Activated naive CD8-positive, alpha-beta T cell treated with anti-CD3 and anti-CD28 coated beads, Interleukin-2, amount 50 U/mL, for 24 hours (primary cell): Measurements from ENCODE around the gene MAVS.
"Not testable (repeated sequence)": the region's sequence is repeated elsewhere in the genome, so short reads cannot be mapped to it uniquely, and the experiment has no call there.

Experiments
- ATAC-seq: fragments of 150-1000 bp; cut with Tn5 transposase; one replicate; pipeline ENCODE4 v1.10.0; 2021
- DNase-seq: peaks from one replicate; pipeline ENCODE4 v3.0.0; 2021
- H3K27ac Mint-ChIP-seq: one replicate; pipeline ENCODE4 v1.8.0; 2021; ENCODE audit warnings: mild to moderate bottlenecking, mixed read lengths
- H3K27me3 Mint-ChIP-seq: one replicate; pipeline ENCODE4 v1.8.0; 2021; ENCODE audit warnings: mixed read lengths
- H3K36me3 Mint-ChIP-seq: one replicate; pipeline ENCODE4 v1.8.0; 2021; ENCODE audit warnings: low read depth, mixed read lengths
- H3K4me1 Mint-ChIP-seq: one replicate; pipeline ENCODE4 v1.8.0; 2021; ENCODE audit warnings: mixed read lengths
- H3K4me3 Mint-ChIP-seq: one replicate; pipeline ENCODE4 v1.8.0; 2021; ENCODE audit warnings: mild to moderate bottlenecking, moderate library complexity, mixed read lengths
- H3K9me3 Mint-ChIP-seq: one replicate; pipeline ENCODE4 v1.8.0; 2021; ENCODE audit warnings: mixed read lengths

The MAVS gene

DNA sequence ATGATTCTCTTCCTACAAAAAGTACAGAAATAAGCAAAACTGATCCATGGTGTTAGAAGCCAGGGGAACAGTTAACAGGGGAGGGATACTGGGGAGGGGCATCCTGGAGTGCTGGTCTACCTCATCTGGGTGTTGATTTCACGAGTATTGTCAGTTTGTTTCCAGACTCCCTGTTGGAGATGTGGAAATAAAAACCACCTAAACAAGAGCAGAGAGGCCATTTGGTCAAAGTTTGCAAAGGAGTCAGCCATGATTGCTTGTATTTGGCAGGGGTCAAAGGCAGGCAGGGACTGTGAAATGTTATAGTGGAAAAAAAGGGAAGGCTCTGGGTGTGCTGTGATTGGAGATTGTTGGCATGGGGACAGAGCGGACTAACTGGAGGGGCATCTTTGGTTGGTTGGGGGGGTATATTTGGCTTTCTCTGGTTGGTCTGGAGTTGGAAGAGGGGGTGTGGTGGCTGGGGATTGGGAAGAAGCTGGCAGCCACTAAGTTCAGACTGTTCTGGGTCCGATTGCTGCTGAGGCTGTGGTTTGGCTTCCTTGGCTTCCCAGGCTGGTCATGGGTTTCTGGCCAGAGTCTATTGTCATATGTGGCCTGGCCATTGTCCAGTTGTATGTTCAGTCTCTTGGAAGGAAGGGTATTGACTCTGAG, 27.7 kb downstream of the MAVS start:
- ATAC-seq (no peak), DNase-seq (no peak)
- Mint-ChIP-seq H3K4me3 (no peak overlapping the region), H3K9me3 (no peaks in the 10 kb centered on the region), H3K27me3 (no peaks in the 10 kb centered on the region), H3K4me1 (peaks cover 2% of the 10 kb centered on the region), H3K27ac (peak overlapping the region; percentile 23), H3K36me3 (peaks cover 30% of the 10 kb centered on the region)

- Mint-ChIP-seq H3K36me3 (peaks cover 30% of the 10 kb centered on the region), H3K27me3 (no peaks in the 10 kb centered on the region), H3K27ac (no peak overlapping the region), H3K4me1 (peaks cover 2% of the 10 kb centered on the region), H3K9me3 (no peaks in the 10 kb centered on the region), H3K4me3 (no peak overlapping the region)
- ATAC-seq (no peak), DNase-seq (no peak)
Observed at GRCh38 chr20:3875378-3875974, 28.8 kb downstream of the MAVS start.

DNA sequence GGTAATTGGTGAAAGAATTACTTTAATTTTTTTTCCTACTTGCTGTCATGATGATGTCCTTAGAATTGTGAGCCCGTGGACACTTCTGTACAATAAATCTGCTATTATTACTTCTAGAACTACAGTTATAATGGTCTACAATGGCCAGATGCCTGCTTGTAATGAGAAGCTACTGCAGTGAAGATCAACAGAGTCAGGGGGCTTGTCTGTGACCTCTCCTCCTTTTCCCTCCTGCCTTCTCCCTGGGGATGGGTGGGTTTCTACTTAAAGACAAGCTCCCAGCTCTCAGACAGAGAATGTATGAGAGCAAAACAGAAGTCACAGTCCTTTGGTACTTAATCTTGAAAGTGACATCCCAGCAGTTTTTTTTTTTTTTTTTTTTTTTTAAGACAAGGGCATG, 29.4 kb downstream of the MAVS start:
- no peak for ATAC-seq
- peaks cover 2% of the 10 kb centered on the region for H3K4me1 Mint-ChIP-seq
- no peak overlapping the region for H3K27ac Mint-ChIP-seq
- no peak for DNase-seq
- peaks cover 25% of the 10 kb centered on the region for H3K36me3 Mint-ChIP-seq
- no peaks in the 10 kb centered on the region for H3K9me3 Mint-ChIP-seq
- no peaks in the 10 kb centered on the region for H3K27me3 Mint-ChIP-seq
- H3K4me3 Mint-ChIP-seq = no peak overlapping the region

DNA sequence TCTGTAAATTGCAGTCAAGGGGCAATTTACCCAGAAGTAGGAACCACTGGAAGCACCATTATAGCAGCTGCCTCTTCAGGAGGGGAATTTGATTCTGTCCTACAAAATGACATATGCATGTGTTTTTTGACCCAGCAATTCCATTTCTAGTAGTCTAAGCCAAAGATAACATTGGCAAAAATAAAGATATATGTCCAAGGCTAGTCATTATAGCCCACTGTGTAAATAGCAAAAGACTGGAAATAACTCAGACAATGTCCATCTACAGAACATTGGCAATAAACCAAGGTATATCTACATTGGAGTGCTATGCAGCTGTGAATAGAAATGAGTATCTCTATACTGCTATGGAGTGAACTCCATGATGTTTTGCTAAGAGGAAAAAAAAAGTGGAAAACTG, 30.0 kb downstream of the MAVS start:
- ATAC-seq (no peak), DNase-seq (no peak)
- Mint-ChIP-seq H3K36me3 (peaks cover 24% of the 10 kb centered on the region), H3K9me3 (no peaks in the 10 kb centered on the region), H3K27me3 (no peaks in the 10 kb centered on the region), H3K4me1 (peaks cover 2% of the 10 kb centered on the region), H3K4me3 (no peak overlapping the region), H3K27ac (no peak overlapping the region)

DNA sequence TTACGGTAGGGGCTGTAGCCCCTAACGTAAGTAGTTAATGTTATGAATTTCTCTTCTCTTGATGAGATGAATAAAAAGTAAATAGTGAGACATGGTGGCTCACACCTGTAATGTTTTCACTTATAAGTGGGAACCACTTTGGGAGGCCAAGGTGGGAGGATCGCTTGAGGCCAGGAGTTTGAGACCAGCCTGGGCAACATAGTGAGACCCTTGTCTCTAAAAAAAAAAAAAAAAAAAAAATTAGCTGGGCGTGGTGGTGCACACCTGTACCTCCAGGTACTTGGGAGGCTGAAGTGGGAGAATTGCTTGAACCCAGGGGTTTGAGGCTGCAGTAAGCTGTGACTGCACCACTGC, 32.3 kb downstream of the MAVS start:
- H3K27me3 Mint-ChIP-seq, H3K9me3 Mint-ChIP-seq, DNase-seq, H3K27ac Mint-ChIP-seq, H3K4me1 Mint-ChIP-seq, H3K4me3 Mint-ChIP-seq, ATAC-seq: not testable (repeated sequence)
- H3K36me3 Mint-ChIP-seq = peaks cover 11% of the 10 kb centered on the region

DNA sequence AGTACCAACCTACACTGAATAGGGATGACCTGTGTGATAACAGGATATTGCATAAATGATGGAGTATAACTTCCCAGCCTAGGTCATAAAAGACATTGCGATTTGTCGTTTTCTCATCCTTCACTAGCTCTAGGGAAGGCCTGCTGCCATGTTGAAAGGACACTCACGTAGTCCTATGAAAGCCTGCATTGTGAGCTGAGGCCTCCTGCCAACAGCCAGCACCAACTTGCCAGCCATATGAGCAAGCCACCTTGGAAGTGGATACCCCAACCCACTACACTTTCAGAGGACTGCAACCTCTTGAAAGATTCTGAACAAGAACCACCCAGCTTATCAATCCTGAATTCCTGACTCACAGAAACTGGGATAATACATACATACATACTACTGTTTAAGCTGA, 39.1 kb downstream of the MAVS start:
- peaks cover 13% of the 10 kb centered on the region for H3K36me3 Mint-ChIP-seq
- H3K4me1 Mint-ChIP-seq = peaks cover 14% of the 10 kb centered on the region
- ATAC-seq = no peak
- H3K27ac Mint-ChIP-seq = no peak overlapping the region
- H3K27me3 Mint-ChIP-seq = no peaks in the 10 kb centered on the region
- no peak overlapping the region for H3K4me3 Mint-ChIP-seq
- DNase-seq = no peak
- no peaks in the 10 kb centered on the region for H3K9me3 Mint-ChIP-seq

DNA sequence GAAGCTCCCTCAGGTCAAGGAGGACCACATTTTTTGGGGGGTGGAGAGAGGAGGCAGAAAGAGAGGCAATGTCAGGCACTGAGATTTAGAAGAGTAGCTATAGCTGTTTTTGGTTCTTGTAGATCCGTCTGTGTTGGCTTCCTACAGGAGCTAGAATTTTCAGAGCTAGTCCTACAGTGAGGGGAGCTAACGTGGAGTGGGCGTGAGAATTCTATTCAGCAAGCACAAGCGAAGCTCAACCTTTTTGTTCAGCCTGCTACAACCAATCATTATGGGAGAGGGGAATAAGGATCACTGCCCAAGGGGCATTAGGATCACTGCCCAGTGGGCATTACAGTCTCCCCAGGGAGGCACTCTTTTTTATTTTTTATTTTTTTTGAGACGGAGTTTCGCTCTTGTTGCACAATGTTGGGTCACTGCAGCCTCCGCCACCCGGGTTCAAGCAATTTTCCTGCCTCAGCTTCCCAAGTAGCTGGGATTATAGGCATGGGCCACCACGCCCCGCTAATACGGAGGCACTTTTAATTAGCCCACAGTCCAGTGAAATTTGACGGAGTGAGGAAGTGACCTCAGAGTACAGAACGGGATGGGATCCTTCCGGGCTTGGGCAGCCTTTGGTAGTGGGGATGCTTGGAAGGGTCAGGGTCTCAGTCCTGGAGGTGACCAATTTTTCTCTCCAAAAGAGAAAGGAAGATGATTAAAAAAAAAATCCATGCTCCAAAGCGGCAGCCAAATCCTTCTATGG, 41.4 kb downstream of the MAVS start:
- Mint-ChIP-seq H3K36me3 (peaks cover 33% of the 10 kb centered on the region), H3K27ac (peak overlapping the region; percentile 91), H3K4me1 (peaks cover 38% of the 10 kb centered on the region), H3K27me3 (no peaks in the 10 kb centered on the region), H3K9me3 (no peaks in the 10 kb centered on the region), H3K4me3 (peak overlapping the region; percentile 95)
- ATAC-seq (no peak), DNase-seq (no peak)

GRCh38 chr20:3888622-3889488, 42.2 kb downstream of the MAVS start, which contains the start of gene PANK2:
TSS of gene PANK2 (plus strand) at chr20:3889387.
- Mint-ChIP-seq H3K4me3 (peak within 1 kb of the TSS; percentile 100), H3K27me3 (no peaks in the 10 kb centered on the region), H3K9me3 (no peaks in the 10 kb centered on the region), H3K27ac (peak within 1 kb of the TSS; percentile 99), H3K36me3 (peaks cover 38% of the 10 kb centered on the region), H3K4me1 (peaks cover 45% of the 10 kb centered on the region)
- DNase-seq (peak; percentile 98), ATAC-seq (peak; percentile 99)

- ATAC-seq = peak; percentile 27
- peaks cover 50% of the 10 kb centered on the region for H3K4me1 Mint-ChIP-seq
- peak; percentile 67 for DNase-seq
- no peaks in the 10 kb centered on the region for H3K27me3 Mint-ChIP-seq
- peaks cover 38% of the 10 kb centered on the region for H3K36me3 Mint-ChIP-seq
- H3K9me3 Mint-ChIP-seq = no peaks in the 10 kb centered on the region
- peak overlapping the region; percentile 100 for H3K4me3 Mint-ChIP-seq
- peak overlapping the region; percentile 99 for H3K27ac Mint-ChIP-seq
Observed at GRCh38 chr20:3889489-3890397, 43.1 kb downstream of the MAVS start.

DNA sequence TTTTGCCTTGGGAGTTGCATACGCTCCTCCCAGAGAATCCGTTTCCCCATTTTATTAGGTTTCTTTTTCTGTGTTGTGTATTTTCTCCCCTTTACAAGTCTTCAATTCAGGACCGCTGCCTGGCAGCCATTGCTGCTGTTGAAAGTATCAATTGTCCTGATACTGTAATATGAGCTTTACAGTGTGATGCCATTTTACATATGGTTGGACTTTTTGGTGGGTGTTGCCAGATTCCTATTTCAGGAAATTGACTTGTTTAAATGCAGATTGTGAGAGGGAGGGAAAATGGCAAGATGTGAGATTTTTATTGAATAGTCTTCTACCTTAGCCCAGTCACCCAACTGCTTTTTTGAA, 43.7 kb downstream of the MAVS start:
- Mint-ChIP-seq H3K4me1 (peaks cover 53% of the 10 kb centered on the region), H3K4me3 (peak overlapping the region; percentile 100), H3K27ac (peak overlapping the region; percentile 99), H3K9me3 (no peaks in the 10 kb centered on the region), H3K36me3 (peaks cover 42% of the 10 kb centered on the region), H3K27me3 (no peaks in the 10 kb centered on the region)
- ATAC-seq (no peak), DNase-seq (no peak)

DNA sequence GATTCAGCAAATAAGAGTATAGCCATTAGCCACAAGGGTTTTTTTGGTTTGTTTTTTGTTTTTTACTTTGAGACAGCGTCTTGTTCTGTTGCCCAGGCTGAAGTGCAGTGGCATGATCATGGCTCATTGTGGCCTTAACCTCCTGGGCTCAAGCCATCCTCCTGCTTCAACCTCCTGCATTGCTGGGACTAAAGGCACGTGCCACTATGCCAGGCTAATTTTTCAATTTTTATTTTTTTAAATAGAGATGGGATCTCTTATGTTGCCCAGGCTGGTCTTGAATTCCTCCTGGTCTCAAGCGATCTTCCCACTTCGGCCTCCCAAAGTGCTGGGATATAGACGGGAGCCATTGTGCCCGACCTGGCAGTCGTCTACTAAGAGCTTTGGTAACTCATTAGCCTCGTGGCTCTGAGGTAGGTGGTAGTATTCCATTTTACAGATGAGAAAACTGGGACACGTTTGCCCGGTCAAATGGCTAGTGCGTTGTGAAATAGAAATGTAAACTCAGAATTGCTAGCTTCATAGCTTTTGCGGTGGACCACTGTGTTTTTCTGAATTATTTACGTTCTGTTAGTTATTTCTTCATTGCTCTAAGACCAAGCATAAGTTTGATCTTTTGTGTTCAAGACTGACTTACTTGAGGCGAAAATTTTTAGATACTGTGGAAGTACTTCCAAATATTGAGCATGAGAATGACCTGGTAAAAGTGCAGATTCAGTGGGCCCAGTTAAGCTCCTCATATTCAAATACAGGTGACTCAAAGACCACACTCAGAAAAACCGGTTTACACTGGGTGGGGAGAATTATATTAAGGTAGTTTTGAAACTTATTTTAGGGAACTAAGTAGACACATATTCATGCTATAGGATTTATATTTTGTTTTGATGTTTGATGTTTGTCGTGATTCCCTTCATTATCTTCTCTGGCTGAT, 44.6 kb downstream of the MAVS start:
- Mint-ChIP-seq H3K4me1 (peaks cover 60% of the 10 kb centered on the region), H3K9me3 (no peaks in the 10 kb centered on the region), H3K27me3 (no peaks in the 10 kb centered on the region), H3K27ac (peak overlapping the region; percentile 99), H3K4me3 (peak overlapping the region; percentile 100), H3K36me3 (peaks cover 43% of the 10 kb centered on the region)
- DNase-seq = no peak
- ATAC-seq = no peak

- H3K4me1 Mint-ChIP-seq = peaks cover 80% of the 10 kb centered on the region
- ATAC-seq (no peak), DNase-seq (no peak)
- no peak overlapping the region for H3K4me3 Mint-ChIP-seq
- H3K36me3 Mint-ChIP-seq = peaks cover 51% of the 10 kb centered on the region
- H3K27ac Mint-ChIP-seq = peak overlapping the region; percentile 50
- H3K27me3 Mint-ChIP-seq = no peaks in the 10 kb centered on the region
- H3K9me3 Mint-ChIP-seq = no peaks in the 10 kb centered on the region
Observed at GRCh38 chr20:3894796-3895195, 48.2 kb downstream of the MAVS start.

- no peak overlapping the region for H3K4me3 Mint-ChIP-seq
- no peak for ATAC-seq
- H3K27me3 Mint-ChIP-seq = no peaks in the 10 kb centered on the region
- no peak for DNase-seq
- peaks cover 81% of the 10 kb centered on the region for H3K4me1 Mint-ChIP-seq
- H3K36me3 Mint-ChIP-seq = peaks cover 41% of the 10 kb centered on the region
- H3K27ac Mint-ChIP-seq = peak overlapping the region; percentile 67
- no peaks in the 10 kb centered on the region for H3K9me3 Mint-ChIP-seq
Observed at GRCh38 chr20:3896302-3896701, 49.7 kb downstream of the MAVS start.
